ENCODE results near the gene PEX14.

PEX14 gene

DNA sequence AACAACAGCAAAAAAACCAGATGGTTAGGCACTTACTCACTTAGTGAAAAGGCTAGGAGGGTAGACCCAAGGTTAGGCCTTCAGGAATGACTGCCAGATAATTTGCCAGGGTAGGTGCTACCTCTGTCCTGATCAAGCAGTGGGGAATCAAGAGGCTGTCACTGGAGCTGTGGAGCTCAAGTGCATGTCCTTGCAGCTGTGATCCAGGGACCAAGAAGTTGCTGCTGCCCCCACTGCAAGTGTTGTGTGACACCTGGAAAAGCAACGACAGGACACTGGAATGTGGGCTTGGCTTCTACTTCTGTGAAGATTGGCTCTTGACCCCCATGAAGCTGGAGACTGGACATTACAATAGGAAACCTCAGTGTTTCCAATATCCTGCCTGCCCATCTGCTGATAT is 72.1 kb downstream of the PEX14 start:
- no peak for DNase-seq (ENCODE audit: low read depth)

DNA sequence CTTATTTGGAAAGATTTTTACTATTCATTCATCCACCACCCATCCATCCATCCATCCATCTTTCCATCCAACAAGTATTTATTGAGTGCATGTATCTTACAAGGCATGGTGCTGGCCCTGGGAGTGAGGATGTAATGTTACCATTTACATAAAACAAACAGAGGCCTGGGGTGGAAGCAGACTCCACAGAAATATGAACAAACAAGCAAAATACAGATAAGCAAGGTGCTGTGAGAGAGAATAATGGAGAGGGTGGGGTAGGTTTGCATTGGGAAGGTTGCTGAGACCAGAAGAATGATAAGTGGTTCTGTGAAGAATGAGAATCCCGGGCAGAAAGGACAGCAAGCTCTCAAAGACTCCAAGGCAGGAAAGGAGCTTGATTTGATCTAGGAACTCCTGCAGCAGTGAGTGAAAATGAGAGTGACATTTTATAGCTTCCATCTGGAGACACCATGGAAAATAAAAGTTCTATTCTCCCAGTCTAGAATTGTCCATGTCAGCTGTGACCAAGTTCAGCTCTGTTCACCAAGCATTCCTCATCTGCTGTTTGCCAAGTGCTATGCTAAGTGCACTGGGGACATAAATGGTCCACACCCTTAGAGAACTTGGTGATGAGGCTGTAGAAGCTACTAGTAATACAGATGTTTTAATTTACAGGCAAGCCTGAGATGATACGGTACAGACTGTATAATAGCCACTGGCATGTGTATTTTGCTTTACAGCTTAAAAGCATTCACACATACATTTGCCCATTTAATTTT is 75.3 kb downstream of the PEX14 start:
- DNase-seq (ENCODE audit: low read depth), result no peak

DNA sequence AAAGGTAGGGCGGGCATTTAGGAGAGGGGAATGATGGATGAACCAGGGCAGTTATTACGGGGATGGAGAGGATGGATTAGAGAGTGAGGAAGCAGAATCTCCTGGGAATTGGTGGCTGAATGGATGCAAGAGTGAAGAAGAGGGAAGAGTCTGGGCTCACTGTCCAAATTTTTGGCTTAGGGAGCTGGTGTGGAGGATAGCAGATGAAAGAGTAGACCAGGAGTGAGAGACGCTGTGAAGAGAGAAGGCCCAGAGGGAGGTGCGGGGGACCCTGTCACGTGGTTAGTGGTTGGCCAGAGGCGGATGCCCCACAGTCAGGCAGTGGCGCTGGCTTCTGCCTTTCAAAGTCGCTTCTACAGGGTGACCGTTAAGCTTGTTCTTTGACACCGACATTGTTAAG is 78.4 kb downstream of the PEX14 start:
- no peak for DNase-seq (ENCODE audit: low read depth)

DNA sequence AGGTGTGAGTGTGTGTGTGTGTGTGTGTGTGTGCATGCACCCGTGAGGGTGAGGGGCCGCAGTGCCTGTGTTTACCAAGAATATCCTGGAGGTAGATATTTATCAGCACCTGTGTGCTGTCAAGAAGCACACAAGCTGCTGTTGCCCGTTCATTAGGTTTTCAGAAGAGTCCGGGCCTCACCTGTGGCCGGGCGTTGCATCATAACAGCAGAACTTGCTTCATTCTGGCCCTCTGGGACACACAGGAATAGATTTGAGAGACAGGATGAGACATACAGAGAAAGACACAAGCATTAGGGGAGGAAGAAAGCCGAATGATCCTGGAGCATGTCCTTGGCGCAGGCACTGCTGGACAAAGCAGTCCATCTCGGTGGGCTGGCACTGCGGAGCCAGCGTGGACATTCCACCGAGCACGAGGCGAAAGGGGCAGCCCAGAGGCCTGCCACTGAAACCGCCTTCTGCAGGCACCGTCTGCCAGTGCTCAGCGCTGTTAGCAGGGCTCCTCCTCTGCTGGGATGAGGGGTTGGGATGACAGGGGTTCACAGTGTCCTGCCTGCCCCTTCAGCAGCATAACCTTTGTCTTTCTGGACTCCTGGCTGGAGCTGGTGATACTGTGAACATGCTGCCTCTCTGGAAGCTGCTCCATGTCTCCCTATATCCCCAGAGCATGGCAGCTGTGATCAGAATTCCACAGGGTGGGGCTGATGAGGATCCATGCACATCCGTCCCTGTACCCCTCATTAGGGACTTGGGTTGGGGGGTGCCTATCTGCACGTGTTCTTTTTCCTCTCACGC is 81.1 kb downstream of the PEX14 start:
- DNase-seq (ENCODE audit: low read depth), result no peak

DNA sequence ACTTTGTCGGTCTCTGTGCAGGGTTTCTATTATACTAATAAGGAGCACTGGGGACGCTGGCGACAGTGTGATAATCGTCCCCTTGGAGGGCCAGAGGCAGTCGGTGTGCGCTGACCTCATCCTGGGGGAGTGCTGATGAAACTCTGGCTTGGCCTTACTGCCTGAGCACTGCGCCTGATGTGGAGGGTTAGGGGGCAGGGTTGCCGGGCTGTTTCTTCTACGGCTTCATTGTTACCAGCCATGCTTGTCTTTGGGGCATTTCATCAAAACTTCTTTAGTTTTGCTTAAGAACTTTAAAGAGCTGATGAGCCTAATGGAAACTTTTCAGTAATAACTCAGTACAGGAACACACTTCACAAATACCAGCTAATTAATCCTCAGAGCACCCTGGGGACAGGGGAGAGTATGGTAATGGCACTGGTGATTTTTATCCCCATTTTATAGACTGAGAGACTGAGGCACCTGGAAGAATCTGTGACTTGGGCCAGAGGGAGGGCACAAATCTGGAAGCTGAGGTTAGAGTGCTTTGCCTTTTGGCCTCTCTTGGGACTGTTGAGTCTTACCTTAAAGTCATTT is 81.8 kb downstream of the PEX14 start:
- no peak for DNase-seq (ENCODE audit: low read depth)

GRCh38 chr1:10557714-10558113 is 83.0 kb downstream of the PEX14 start:
- no peak for DNase-seq (ENCODE audit: low read depth)

GRCh38 chr1:10559386-10559785 is 84.6 kb downstream of the PEX14 start:
- no peak for DNase-seq (ENCODE audit: low read depth)

DNA sequence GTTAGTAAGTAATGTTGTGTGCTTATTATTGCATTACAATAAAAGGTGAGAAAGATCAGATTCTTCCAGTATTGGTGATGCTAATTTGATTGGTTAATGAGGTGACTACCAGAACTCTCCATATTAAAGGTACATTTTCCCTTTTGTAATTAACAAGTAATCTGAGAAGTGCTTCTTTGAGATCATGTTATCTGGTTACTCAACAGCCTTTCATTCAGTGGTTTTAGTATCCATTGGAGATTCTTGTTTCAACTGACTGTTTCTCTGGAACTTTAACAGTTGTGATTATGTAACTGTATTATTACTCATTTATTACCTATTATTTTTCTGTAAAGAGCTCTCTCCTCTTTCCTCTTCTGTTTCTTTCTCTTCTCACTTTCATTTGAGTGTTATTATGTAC is 86.7 kb downstream of the PEX14 start:
- DNase-seq (ENCODE audit: low read depth), result no peak

DNA sequence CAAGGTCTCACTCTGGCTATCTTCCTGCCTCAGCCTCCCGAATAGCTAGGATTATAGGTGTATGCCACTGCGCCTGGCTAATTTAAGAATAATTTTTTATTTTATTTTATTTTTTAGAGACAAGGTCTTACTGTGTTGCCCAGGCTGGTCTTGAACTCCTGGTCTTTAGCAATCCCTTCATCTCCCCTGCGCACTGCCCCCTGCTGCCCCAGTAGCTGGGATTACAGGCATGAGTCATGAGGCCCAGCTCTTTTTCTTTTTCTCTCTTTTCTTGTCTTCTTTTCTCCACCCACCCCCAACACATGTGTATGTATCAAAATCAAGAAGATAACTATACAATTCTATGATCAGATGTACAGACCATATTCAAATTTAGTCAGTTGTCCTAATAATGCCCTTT is 87.2 kb downstream of the PEX14 start:
- no peak for DNase-seq (ENCODE audit: low read depth)

- DNase-seq (ENCODE audit: low read depth), result no peak
Measured at GRCh38 chr1:10564063-10564462, 89.3 kb downstream of the PEX14 start.

DNA sequence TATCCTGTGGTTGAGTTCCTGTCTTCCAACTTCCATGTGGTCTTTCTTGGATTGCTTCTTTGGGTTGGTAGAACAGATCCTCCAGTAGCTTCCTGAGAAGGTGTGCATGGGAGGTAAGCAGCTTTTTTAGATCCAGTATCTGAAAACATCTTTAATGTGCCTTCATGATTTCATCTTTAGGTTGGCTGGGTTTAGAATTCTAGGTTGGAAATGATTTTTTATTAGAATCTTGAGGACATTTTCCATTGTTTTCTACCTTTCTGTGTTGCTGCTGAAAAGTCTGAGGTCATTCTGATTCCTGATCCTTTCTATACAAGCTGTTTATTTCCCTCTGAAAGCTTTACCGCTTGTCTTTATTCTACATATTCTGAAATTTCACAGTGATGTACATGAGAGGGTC is 94.8 kb downstream of the PEX14 start:
- no peak for DNase-seq (ENCODE audit: low read depth)

DNA sequence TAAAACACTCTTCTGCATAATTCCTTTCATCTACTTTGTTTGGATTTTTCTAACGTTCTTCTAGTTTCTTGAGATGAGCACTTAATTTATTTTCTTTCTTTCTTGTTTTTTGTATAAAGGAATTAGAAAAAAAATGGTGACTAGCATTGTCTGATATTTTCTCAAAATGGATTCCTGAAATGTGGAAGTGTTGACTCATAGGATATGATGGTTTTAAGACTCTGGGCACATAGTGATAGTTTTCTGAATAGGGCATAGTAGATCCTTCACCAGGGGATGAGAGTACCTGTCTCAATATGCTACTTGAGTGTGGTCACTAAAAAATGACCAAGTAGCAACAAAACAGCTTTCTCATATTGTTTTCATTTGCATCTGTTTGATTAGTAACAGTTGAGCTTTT is 100.9 kb downstream of the PEX14 start:
- DNase-seq (ENCODE audit: low read depth), result no peak

GRCh38 chr1:10578070-10578469 is 103.3 kb downstream of the PEX14 start:
- DNase-seq (ENCODE audit: low read depth), result no peak

DNA sequence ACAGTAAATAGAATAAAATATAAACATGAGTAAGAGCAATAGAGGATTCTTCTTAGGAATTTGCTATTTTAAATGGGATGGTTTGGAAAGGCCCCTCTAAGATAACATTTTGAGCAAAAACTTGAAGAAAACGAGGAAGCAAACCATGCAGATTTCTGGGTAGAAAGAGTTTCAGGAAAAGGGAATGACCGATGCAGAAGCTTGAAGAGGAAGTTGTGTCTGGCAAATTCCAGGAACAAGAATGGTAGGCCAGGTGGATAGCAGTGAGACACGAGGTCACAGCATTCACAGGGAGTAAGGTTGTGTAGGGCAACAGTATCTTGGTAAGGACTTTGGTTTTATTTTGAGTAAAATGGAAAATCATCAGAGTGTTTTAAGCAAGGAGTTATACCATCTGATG is 108.9 kb downstream of the PEX14 start:
- DNase-seq (ENCODE audit: low read depth), result no peak

- DNase-seq (ENCODE audit: low read depth), result no peak
Measured at GRCh38 chr1:10585242-10585641, 110.5 kb downstream of the PEX14 start.

DNA sequence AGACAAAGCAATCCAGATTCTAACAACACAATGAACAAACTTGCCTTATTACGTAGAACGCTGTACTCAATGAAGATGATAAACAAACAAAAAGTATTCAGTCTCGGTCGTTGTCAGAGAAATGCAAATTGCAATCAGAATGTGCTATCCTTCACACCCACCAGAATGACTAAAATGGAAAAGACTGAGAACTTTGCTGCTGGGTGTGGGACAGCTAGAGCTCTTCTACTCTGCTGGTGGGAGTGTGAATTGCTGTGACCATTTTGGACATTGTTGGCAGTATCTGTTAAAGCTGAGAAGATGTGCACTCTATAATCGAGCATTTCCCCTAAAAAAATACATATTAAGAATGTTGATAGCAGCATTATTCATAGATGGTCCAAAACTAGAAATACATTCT is 111.4 kb downstream of the PEX14 start:
- no peak for DNase-seq (ENCODE audit: low read depth)

GRCh38 chr1:10588640-10589039 is 113.9 kb downstream of the PEX14 start:
- DNase-seq (ENCODE audit: low read depth), result no peak

DNA sequence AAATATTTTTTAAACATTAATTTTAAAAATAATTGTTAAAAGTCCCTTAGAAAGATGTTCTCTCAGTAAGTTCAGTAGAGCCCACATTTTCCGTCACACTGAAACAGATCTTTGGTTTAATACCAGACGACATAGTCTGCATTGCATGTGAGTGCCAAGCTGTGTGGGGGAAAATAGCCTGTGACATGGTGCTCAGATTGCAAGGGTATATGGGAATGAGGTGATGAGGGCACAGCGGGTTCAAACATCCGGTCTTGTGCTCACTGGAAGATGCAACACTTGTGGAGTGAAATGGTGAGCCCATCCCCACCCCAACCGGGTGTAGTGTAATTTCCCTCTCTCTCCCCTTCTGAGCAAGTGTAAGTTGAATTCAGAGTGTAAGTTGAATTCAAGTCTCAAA is 114.3 kb downstream of the PEX14 start:
- no peak for DNase-seq (ENCODE audit: low read depth)

DNA sequence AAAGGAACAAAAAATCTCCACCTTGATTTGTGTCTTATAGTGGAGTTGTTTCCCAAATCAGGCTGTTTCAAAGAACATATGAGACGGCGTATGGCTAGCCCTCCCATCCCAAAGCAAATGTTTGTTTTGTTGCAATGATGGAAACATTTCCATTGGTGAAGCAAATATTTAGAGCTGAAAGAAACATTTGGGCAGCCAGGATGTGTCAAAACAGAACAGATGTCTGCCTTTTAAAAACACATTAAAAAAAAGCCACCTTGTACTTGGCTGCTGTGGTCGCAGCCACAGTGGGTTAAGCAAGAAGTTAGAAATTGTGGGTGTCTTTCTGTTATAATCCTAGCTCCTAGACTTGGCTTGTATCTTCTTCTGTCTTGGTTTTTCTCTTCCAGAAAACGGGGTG is 116.3 kb downstream of the PEX14 start:
- DNase-seq (ENCODE audit: low read depth), result no peak

DNA sequence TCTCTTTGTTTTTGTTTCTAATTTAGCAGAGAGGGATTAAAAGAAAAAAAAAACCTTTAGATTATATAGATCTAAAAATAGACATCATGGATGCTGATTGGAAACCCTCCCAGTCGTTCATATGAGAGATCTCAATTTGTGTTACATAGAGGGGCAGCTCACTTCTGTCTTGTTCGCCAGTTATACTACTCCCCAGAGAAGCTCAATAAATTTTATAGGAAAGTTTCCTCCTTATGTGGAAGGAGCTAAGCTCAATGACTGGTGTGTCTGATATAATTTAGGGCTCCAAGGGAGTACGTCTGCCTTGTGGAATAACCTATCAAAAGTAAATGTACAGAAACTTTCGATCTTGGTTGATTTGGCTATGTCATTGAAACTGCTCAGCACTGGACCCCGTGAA is 117.6 kb downstream of the PEX14 start:
- DNase-seq (ENCODE audit: low read depth), result no peak

GRCh38 chr1:10593750-10594149 is 119.0 kb downstream of the PEX14 start:
- DNase-seq (ENCODE audit: low read depth), result no peak

DNA sequence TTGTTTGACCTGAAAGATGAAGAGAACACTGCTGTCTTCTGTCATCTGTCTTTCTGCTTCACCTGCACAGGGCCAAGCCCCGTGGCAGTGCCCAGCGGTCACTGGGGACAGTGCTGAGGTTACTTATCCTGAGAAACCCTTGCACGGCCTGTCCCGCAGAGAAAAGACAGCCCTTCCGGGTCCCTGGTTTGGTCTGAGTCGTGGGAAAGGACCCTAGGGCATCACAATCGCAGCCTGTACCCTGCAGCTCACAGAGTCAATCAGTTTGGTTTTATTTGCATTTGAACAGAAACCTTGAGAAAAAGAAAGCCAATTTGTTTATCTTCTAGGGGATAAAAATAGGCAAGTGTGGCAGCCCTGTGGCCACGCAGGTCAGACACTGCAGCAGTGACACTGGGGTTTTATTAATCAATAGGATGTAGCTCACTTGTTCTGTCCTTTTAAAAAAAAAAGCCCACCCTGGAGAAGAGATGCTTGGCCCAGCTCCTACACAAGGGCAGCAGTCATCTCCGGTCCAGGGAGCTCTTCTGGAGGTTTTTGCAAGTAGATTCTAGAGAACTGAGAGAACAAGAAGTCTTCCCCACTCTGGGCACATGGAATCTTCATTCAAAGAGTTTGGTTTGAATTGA is 120.0 kb downstream of the PEX14 start:
- no peak for DNase-seq (ENCODE audit: low read depth)

- no peak for DNase-seq (ENCODE audit: low read depth)
Measured at GRCh38 chr1:10596780-10597179, 122.0 kb downstream of the PEX14 start.

Data from activated T-cell treated with anti-CD3 and anti-CD28 coated beads for 24 hours (primary cell).